WERI-Rb-1 (cell line): ENCODE results near the gene TH.

Experiments
- DNase-seq: peaks from one replicate; pipeline ENCODE4 v3.0.0-alpha.2; 2020
- H3K27ac ChIP-seq: fragments of 250-450 bp; sonication (Bioruptor Pico); 2 replicates; pipeline ENCODE4 v1.5.1; 2020; ENCODE audit warnings: mild to moderate bottlenecking, moderate library complexity
- H3K27me3 ChIP-seq: fragments of 250-450 bp; sonication (Bioruptor Pico); 2 replicates; pipeline ENCODE4 v1.5.1; 2021; ENCODE audit warnings: mild to moderate bottlenecking, low read depth, moderate library complexity; ENCODE audit not compliant: insufficient read depth, severe bottlenecking
- H3K36me3 ChIP-seq: fragments of 250-450 bp; sonication (Bioruptor Pico); 2 replicates; pipeline ENCODE4 v1.5.1; 2020; ENCODE audit warnings: mild to moderate bottlenecking, moderate library complexity
- H3K4me3 ChIP-seq: 2 replicates; pipeline ENCODE4 v1.5.1; 2011; ENCODE audit warnings: low read depth, mild to moderate bottlenecking, control low read depth, low read length
- H3K9me3 ChIP-seq: fragments of 250-450 bp; sonication (Bioruptor Pico); 2 replicates; pipeline ENCODE4 v1.5.1; 2021; ENCODE audit warnings: mild to moderate bottlenecking, moderate library complexity; ENCODE audit not compliant: severe bottlenecking
- TF ChIP-seq, protein P1 (sequence below): IDR thresholded peaks from 2 replicates; pipeline ENCODE4 v1.5.1; 2011; ENCODE audit warnings: low read depth, mild to moderate bottlenecking, control low read depth, inconsistent platforms, low read length

The TH gene

DNA sequence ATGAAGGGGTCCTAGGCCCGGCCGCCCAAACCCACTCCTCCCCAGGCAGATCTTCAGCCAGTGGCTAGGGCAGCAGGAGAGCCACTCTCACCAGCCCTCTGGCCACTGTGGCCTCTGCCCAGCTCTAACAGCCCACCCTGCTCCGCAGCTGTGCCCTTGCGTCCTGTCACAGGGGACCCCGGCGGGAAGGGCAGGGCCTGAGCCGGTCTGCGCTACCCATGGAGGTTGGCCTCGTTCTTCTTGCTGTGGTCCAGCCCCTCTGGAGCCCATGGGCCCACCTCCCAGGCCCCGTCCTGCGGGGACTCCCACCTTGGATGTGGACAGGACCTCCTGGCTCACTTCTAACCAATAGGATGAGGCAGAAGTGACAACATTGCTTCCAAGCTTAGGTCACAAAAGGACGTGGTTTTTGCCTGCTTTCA lies 38.3 kb upstream of the TH start:
- Histone ChIP-seq H3K4me3 (no peak overlapping the region), H3K36me3 (no peaks in the 10 kb centered on the region), H3K27ac (peak overlapping the region; percentile 60), H3K9me3 (no peaks in the 10 kb centered on the region), H3K27me3 (no peaks in the 10 kb centered on the region)
- no peak for DNase-seq
- TF ChIP-seq, protein P1, sequence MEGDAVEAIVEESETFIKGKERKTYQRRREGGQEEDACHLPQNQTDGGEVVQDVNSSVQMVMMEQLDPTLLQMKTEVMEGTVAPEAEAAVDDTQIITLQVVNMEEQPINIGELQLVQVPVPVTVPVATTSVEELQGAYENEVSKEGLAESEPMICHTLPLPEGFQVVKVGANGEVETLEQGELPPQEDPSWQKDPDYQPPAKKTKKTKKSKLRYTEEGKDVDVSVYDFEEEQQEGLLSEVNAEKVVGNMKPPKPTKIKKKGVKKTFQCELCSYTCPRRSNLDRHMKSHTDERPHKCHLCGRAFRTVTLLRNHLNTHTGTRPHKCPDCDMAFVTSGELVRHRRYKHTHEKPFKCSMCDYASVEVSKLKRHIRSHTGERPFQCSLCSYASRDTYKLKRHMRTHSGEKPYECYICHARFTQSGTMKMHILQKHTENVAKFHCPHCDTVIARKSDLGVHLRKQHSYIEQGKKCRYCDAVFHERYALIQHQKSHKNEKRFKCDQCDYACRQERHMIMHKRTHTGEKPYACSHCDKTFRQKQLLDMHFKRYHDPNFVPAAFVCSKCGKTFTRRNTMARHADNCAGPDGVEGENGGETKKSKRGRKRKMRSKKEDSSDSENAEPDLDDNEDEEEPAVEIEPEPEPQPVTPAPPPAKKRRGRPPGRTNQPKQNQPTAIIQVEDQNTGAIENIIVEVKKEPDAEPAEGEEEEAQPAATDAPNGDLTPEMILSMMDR = no peak

DNA sequence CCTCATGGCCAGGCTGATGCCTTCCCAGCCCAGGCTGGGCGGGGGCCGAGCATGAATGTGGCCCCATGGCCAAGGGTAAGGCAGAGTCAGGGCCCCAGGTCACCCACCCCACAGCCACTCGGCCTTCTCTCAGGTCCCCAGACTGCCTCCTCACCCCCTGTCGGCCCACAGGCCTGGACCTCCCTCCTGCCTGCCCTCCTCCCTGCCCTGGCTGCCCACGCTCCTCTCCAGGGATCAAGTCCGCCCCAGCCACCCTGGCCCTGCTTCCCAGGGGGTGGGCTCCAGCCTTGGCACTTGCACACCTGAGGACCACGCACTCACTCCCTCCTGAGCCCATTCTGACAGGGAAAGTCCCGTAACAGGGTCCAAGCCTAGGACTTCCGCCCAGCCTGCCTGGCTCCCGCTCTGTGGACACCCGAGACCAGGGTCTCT lies 37.8 kb upstream of the TH start:
- no peak overlapping the region for H3K27ac ChIP-seq

GRCh38 chr11:2208691-2209369 lies 37.2 kb upstream of the TH start:
- H3K27me3 ChIP-seq = no peaks in the 10 kb centered on the region
- TF ChIP-seq, protein P1 = peak; percentile 46
- no peak overlapping the region for H3K4me3 ChIP-seq
- H3K9me3 ChIP-seq = no peaks in the 10 kb centered on the region
- no peaks in the 10 kb centered on the region for H3K36me3 ChIP-seq
- DNase-seq = no peak
- H3K27ac ChIP-seq = no peak overlapping the region

More for the DNA sequence above, 37.8 kb upstream of the TH start:
- no peak for DNase-seq
- Histone ChIP-seq H3K27me3 (no peaks in the 10 kb centered on the region), H3K4me3 (no peak overlapping the region), H3K9me3 (no peaks in the 10 kb centered on the region), H3K36me3 (no peaks in the 10 kb centered on the region)
- TF ChIP-seq, protein P1 = no peak

DNA sequence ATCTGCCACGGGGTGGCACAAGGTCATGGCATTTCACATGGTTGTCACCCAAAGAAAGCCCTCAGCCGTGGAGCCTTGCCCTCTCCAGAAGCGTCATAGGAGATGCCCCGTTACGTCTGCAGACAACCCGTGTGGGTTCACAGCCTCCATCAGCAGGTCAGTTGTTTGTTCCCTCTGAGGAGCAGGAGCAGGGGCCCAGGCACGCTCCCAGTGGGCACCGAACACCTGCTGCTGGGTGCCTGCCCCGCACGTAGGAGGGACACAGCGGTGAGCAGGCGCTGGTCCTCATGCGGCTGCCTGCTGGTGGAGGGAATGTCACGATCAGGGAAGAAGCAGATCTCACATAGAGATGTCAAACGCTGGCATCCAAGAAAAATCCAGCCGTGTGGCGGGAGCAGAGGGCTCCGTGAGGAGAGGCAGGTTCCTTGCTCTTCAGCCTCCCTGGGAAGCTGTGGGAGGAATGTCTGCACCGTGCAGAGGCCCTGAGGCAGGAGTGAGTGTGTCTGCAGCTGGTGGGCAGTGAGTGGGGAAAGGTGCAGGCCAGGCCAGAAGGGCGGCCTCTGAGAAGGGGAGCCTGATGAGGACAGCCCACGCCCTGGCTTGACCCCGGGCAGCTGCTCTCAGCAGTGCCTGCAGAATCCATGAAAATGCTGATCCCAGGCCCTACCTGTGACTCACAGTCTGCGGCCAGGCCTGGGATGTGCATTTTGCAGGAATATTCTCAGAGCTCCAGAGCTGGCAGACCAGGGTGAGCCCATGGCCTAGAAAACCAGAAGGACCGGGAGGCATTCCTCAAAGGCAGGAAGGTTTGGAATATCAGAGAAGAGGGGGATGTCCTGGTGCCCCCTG lies 36.4 kb upstream of the TH start:
- Histone ChIP-seq H3K4me3 (no peak overlapping the region), H3K27me3 (no peaks in the 10 kb centered on the region), H3K27ac (no peak overlapping the region)

DNA sequence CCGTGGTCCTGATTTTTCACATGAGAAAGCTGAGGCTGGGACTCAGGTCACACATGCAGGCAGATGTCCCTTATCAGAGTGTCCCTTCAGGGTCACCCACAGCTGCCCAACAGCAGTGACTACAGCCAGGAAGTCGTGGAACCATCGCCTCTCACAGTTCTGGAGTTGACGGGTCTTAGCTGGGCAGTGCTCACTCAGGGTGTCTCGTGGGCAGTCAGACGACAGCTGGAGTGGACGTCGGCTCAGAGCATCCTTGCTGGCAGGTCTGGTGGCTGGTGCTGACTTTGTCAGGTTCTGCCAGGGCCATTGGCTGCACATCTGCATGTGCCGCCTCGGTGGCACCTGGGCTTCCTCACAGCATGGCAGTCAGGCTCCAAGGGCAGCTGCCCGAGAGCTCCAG lies 35.6 kb upstream of the TH start:
- DNase-seq = no peak
- no peaks in the 10 kb centered on the region for H3K9me3 ChIP-seq
- TF ChIP-seq, protein P1 = no peak

More for the DNA sequence above, 36.4 kb upstream of the TH start:
- no peaks in the 10 kb centered on the region for H3K9me3 ChIP-seq
- no peaks in the 10 kb centered on the region for H3K36me3 ChIP-seq
- DNase-seq = peak; percentile 49
- TF ChIP-seq, protein P1 = no peak

More for the DNA sequence above, 35.6 kb upstream of the TH start:
- Histone ChIP-seq H3K4me3 (no peak overlapping the region), H3K27me3 (no peaks in the 10 kb centered on the region), H3K36me3 (no peaks in the 10 kb centered on the region), H3K27ac (no peak overlapping the region)
